Measurements from ENCODE around the gene KIAA1671.

- TF ChIP-seq MXI1 (IDR thresholded peaks at IDR 0.05; ENCODE audit: borderline replicate concordance, low read depth, low read length) (no peak), CTCF (CRISPR knock-in tag; IDR thresholded peaks at IDR 0.05) (no peak)
These were observed 260.7 kb downstream of the KIAA1671 start for GRCh38 chr22:25213221-25213620.
